PFSK-1 (cell line): ENCODE data around the gene PLIN5.

Experiments used
- FOXP2 ChIP-seq: optimal IDR thresholded peaks from 2 replicates; pipeline ENCODE3; 2011; ENCODE audit warnings: borderline replicate concordance, control low read depth, inconsistent platforms; ENCODE audit not compliant: insufficient read depth; ENCODE audit errors: extremely low read length, extremely low read depth
- POLR2AphosphoS5 ChIP-seq: IDR thresholded peaks from 2 replicates; pipeline ENCODE4 v1.6.1; 2012; ENCODE audit warnings: low read depth, mild to moderate bottlenecking, control low read depth, low read length, moderate library complexity
- SIN3A ChIP-seq: IDR thresholded peaks from 2 replicates; pipeline ENCODE4 v1.6.1; 2012; ENCODE audit warnings: mild to moderate bottlenecking, low read length, moderate library complexity, borderline replicate concordance; ENCODE audit not compliant: insufficient read depth
- TAF1 ChIP-seq: IDR thresholded peaks from 2 replicates; pipeline ENCODE4 v1.6.1; 2012; ENCODE audit warnings: low read length, control low read depth, borderline replicate concordance; ENCODE audit not compliant: insufficient read depth
- TF ChIP-seq, protein P1 (sequence below), 2 experiments: IDR thresholded peaks; 2 replicates each; pipeline versions ENCODE4 v1.6.1 to v1.8.0; 2011 to 2012; ENCODE audit warnings: low read depth in 2 of 2, low read length in 2 of 2, control low read depth in 1 of 2, inconsistent platforms in 1 of 2, mild to moderate bottlenecking in 1 of 2, moderate library complexity in 1 of 2; ENCODE audit not compliant: insufficient read depth in 1 of 2

PLIN5 gene

DNA sequence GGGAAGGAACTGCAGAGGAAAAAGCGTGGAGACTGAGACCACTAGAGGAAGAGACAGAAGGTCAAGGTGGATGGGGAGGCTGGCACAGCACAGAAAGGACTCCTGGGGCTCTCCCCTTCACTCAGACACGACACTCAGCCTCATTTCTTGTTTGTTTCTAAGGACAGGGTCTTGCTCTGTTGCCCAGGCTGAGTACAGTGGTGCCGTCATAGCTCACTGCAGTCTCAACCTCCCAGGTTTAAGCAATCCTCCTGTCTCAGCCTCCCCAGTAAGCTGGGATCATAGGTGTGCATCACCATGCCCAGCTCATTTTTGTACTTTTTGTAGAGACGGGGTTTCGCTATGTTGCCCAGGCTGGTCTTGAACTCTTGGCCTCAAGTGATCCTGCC, 35.9 kb upstream of the PLIN5 start:
- TF ChIP-seq POLR2AphosphoS5 (no peak), FOXP2 (no peak), TAF1 (no peak), SIN3A (no peak)
- TF ChIP-seq, protein P1, sequence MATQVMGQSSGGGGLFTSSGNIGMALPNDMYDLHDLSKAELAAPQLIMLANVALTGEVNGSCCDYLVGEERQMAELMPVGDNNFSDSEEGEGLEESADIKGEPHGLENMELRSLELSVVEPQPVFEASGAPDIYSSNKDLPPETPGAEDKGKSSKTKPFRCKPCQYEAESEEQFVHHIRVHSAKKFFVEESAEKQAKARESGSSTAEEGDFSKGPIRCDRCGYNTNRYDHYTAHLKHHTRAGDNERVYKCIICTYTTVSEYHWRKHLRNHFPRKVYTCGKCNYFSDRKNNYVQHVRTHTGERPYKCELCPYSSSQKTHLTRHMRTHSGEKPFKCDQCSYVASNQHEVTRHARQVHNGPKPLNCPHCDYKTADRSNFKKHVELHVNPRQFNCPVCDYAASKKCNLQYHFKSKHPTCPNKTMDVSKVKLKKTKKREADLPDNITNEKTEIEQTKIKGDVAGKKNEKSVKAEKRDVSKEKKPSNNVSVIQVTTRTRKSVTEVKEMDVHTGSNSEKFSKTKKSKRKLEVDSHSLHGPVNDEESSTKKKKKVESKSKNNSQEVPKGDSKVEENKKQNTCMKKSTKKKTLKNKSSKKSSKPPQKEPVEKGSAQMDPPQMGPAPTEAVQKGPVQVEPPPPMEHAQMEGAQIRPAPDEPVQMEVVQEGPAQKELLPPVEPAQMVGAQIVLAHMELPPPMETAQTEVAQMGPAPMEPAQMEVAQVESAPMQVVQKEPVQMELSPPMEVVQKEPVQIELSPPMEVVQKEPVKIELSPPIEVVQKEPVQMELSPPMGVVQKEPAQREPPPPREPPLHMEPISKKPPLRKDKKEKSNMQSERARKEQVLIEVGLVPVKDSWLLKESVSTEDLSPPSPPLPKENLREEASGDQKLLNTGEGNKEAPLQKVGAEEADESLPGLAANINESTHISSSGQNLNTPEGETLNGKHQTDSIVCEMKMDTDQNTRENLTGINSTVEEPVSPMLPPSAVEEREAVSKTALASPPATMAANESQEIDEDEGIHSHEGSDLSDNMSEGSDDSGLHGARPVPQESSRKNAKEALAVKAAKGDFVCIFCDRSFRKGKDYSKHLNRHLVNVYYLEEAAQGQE (IDR thresholded peaks at IDR 0.05; ENCODE audit: insufficient read depth in 1 of 2, low read depth in 2 of 2, low read length in 2 of 2), result no peak

DNA sequence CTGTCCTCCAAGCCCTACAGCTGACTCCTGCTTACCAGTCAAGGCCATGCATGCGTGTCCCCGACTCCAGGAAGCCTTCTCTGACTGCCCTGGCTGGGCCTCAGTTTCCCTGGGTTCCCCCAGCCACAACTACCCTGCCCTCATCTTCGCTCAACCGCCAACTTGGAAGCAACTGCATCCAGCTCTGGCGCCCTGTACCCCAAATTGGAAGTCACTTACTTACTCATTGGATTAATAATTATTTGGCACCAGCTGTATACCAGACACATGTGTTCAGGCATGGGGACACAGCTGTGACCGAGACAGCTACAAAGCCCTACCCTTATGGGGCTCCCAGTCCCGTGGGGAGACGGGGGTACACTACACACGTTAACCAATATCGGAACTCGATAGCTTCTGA, 35.4 kb upstream of the PLIN5 start:
- TF ChIP-seq SIN3A (no peak), POLR2AphosphoS5 (no peak), TAF1 (no peak), FOXP2 (no peak)
- TF ChIP-seq, protein P1 (IDR thresholded peaks at IDR 0.05; ENCODE audit: insufficient read depth in 1 of 2, low read depth in 2 of 2, low read length in 2 of 2), result no peak

DNA sequence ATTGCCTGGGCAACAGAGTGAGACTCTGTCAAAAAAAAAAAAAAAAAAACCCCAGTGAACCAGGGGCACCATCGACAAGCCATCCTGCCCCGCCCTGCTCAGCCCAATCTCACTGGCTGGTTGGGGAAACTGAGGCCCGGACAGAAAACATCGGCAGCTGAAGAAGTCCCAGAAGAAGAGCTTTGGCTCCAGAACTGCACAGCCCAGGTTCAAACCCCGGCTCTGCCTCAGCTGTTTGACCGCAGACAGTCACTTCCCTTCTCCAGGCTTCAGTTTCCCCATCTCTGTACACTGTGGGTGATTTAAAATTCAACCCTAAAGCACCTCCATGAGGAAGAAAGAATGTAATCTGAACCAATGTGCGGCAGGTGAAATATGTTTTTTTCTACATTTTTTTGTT, 33.9 kb upstream of the PLIN5 start:
- no peak for TF ChIP-seq SIN3A
- no peak for TF ChIP-seq TAF1
- TF ChIP-seq POLR2AphosphoS5, result no peak
- TF ChIP-seq FOXP2, result no peak
- TF ChIP-seq, protein P1 (IDR thresholded peaks at IDR 0.05; ENCODE audit: insufficient read depth in 1 of 2, low read depth in 2 of 2, low read length in 2 of 2), result no peak

DNA sequence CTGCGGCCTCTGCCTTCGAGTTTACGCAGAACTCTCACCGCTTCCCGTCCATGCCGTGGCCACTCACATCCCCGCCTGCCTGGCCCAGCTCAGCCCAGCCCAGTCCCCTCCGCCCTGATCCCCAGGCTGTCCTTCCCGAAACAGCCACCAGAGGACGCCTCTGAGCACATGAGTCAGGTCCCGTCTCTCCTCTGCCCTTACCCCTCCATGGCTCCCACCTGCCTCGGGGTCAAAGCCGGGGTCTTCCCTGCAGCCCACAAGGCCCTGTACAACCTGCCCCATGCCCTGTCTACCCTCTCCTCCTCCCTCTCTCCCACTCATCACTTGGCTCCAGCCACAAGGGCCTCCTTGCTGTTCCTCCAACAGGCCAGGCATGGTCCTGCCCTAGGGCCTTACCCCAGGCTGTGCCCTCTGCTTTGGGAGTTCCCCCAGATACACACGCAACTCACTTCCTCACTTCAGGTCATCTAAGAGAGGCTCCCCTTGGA, 32.6 kb upstream of the PLIN5 start:
- TF ChIP-seq FOXP2 (peak; percentile 70), TAF1 (no peak)

DNA sequence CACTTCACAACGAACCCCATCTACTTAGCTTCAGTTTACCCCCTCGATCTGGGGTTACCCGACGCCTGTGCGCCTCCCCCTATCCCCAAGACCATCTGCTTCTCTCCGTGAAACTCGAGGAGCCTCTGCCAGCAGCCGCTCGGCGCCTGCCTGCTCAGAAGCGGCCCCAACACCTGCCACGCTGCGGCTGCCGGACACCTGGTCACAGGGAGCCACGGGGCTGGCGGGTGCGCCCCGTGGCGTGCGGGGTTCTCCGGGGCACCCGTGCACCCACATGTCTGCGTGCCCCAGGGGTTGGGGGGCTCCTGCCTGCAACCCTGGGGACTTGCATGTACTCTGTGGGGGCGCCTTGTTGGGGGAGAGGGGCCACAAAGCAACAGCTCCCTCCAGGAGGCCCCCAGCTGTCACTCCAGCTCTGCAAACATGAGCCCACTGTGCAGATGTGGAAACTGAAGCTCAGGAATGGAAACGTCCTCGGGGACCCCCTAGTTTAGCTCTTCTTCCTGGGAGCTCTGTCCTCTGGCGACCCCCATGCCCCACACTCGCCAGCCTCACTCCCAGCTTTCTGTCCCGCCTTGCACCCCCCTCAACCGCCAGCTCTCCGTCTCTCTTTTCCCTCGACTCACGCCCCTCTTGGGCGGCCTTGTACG, 31.5 kb upstream of the PLIN5 start:
- no peak for TF ChIP-seq FOXP2
- no peak for TF ChIP-seq TAF1
- no peak for TF ChIP-seq SIN3A
- no peak for TF ChIP-seq POLR2AphosphoS5
- TF ChIP-seq, protein P1 (IDR thresholded peaks at IDR 0.05; ENCODE audit: insufficient read depth in 1 of 2, low read depth in 2 of 2, low read length in 2 of 2), result no peak
